Measurements from ENCODE around the gene TMEM163.
A peak's percentile ranks its signal among the peaks of the same experiment; 100 is the strongest.

GRCh38 chr2:134491771-134492441 lies 226.9 kb downstream of the TMEM163 start:
- TF ChIP-seq CTCF (IDR thresholded peaks at IDR 0.05; ENCODE audit: low read length) (peak; percentile 14; the same call in 1 of the 2 replicates), EZH2 (IDR thresholded peaks at IDR 0.05; ENCODE audit: borderline replicate concordance, low read length) (no peak)

All from OCI-LY1 (cell line).